K562 (cell line): ENCODE data around the gene B3GNT7. TPM values are rescaled to one million over a fixed set of nuclear protein-coding genes. Genes with fewer than 3 reads are reported as not detected.
A peak's percentile ranks its signal among the peaks of the same experiment; 100 is the strongest.

Experiments
- ATAC-seq: fragments of 200-7000 bp; cut with Tn5 transposase; 3 replicates; pipeline ENCODE4 v1.9.1; 2020; ENCODE audit warnings: moderate library complexity
- BruUV-seq: library from RNA; stranded (reverse); fragments of 400-500 nt; replicated peaks from 2 replicates; lab custom pipeline; 2021; lab: Mats Ljungman, UMichigan
- CTCF ChIA-PET: fragments of 300-600 bp; formaldehyde crosslinking; extraction: SDS; loops from one replicate; lab custom pipeline; 2021; ENCODE audit warnings: low intra/inter-chr PET ratio; lab: Yijun Ruan, JAX
- POLR2A ChIA-PET: fragments of 300-600, 350-650 bp; sonication (Branson Sonifier 250); formaldehyde crosslinking; extraction: SDS; loops from one replicate; lab custom pipeline; 2021; ENCODE audit warnings: antibody characterized with exemption, inconsistent platforms; lab: Yijun Ruan, JAX
- DNase-seq, 4 experiments: peaks; one replicate each; pipeline versions ENCODE4 v3.0.0 to v3.0.0-alpha.2; 2011 to 2018; ENCODE audit warnings: low spot score in 3 of 4, mixed read lengths in 3 of 4; ENCODE audit errors: extremely low read depth in 1 of 4
- FAIRE-seq: peaks from 2 replicates; lab custom pipeline; 2011; peaks lifted over from hg19 to GRCh38; lab: Jason Lieb, UNC
- H2AFZ ChIP-seq: 2 replicates; pipeline ENCODE4 v1.6.0; 2011; ENCODE audit warnings: low read depth, low read length, control low read depth, inconsistent platforms
- H3K27ac ChIP-seq: fragments of 200-600 bp; 3 replicates; pipeline ENCODE4 v1.8.0; 2011; ENCODE audit warnings: low read depth, mild to moderate bottlenecking, control low read depth, inconsistent platforms, low read length, moderate library complexity, mixed read lengths; ENCODE audit errors: extremely low read depth
- H3K27me3 ChIP-seq, 2 experiments: fragments of 300-600 bp in 1 of 2; 2 replicates in 1 of 2; 3 replicates in 1 of 2; pipeline versions ENCODE4 v1.6.0 to v1.8.0; 2011; ENCODE audit warnings: inconsistent platforms in 2 of 2, low read length in 2 of 2, mild to moderate bottlenecking in 1 of 2, mixed read lengths in 1 of 2, moderate library complexity in 1 of 2; ENCODE audit not compliant: control insufficient read depth in 2 of 2, insufficient read depth in 2 of 2
- H3K36me3 ChIP-seq: fragments of 300-600 bp; 3 replicates; pipeline ENCODE4 v1.8.0; 2011; ENCODE audit warnings: mild to moderate bottlenecking, low read length, inconsistent platforms; ENCODE audit not compliant: control insufficient read depth, insufficient read depth
- H3K4me1 ChIP-seq, 2 experiments: fragments of 200-600 bp in 1 of 2; replicated peaks in 1 of 2; 2 replicates in 1 of 2; 3 replicates in 1 of 2; pipeline versions ENCODE4 v1.5.1 to v1.8.0; 2011; ENCODE audit warnings: inconsistent platforms in 2 of 2, low read length in 2 of 2, mild to moderate bottlenecking in 1 of 2, mixed read lengths in 1 of 2, moderate library complexity in 1 of 2; ENCODE audit not compliant: control insufficient read depth in 2 of 2, insufficient read depth in 2 of 2
- H3K4me2 ChIP-seq: 2 replicates; pipeline ENCODE4 v1.6.1; 2011; ENCODE audit warnings: low read length, control low read depth, inconsistent platforms, mixed read lengths; ENCODE audit not compliant: insufficient read depth
- H3K4me3 ChIP-seq: fragments of 200-600 bp; sonication (generic), shearing (Covaris generic); 2 replicates; pipeline ENCODE4 v1.5.1; 2016; ENCODE audit warnings: control low read depth, inconsistent platforms
- H3K79me2 ChIP-seq: fragments of 200-600 bp; 3 replicates; pipeline ENCODE4 v1.8.0; 2011; ENCODE audit warnings: low read length, inconsistent platforms; ENCODE audit not compliant: control insufficient read depth, insufficient read depth
- H3K9ac ChIP-seq, 2 experiments: 2 replicates each; pipeline versions ENCODE4 v1.6.0 to v1.6.1; 2011; ENCODE audit warnings: low read depth in 2 of 2, low read length in 2 of 2, control low read depth in 1 of 2, inconsistent platforms in 1 of 2, mild to moderate bottlenecking in 1 of 2, mixed read lengths in 1 of 2; ENCODE audit not compliant: insufficient read depth in 1 of 2
- H3K9me1 ChIP-seq: one replicate; pipeline ENCODE4 v1.6.0; 2011; ENCODE audit warnings: inconsistent platforms, mild to moderate bottlenecking, low read length, moderate library complexity; ENCODE audit not compliant: control insufficient read depth, insufficient read depth
- H3K9me3 ChIP-seq: replicated peaks from 2 replicates; pipeline ENCODE4 v1.5.1; 2011; ENCODE audit warnings: low read depth, low read length, inconsistent platforms; ENCODE audit not compliant: control insufficient read depth, insufficient read depth
- H4K20me1 ChIP-seq: replicated peaks from 2 replicates; pipeline ENCODE4 v1.6.1; 2011; ENCODE audit warnings: low read length, inconsistent platforms, mixed read lengths; ENCODE audit not compliant: control insufficient read depth, insufficient read depth
- ADNP ChIP-seq: fragments of 200-800 bp; sonication (Bioruptor generic); IDR thresholded peaks from 2 replicates; pipeline ENCODE4 v1.6.1; 2016; ENCODE audit warnings: missing genetic modification characterization, missing compliant biosample characterization
- CBX2 ChIP-seq: fragments of 200-600 bp; sonication (generic); IDR thresholded peaks from one replicate; pipeline ENCODE4 v1.6.1; 2012; ENCODE audit warnings: mild to moderate bottlenecking, low read length, inconsistent platforms; ENCODE audit not compliant: insufficient read depth, poor library complexity, severe bottlenecking
- CEBPB ChIP-seq: fragments of 450-650 bp; IDR thresholded peaks from 2 replicates; pipeline ENCODE4 v1.6.1; 2016; ENCODE audit warnings: missing genetic modification characterization, missing compliant biosample characterization
- NFE2L1 ChIP-seq: fragments of 450-650 bp; IDR thresholded peaks from 2 replicates; pipeline ENCODE4 v1.6.1; 2016; ENCODE audit warnings: missing genetic modification characterization, low read depth, mild to moderate bottlenecking, missing compliant biosample characterization, moderate library complexity, borderline replicate concordance
- RBM17 ChIP-seq: fragments of 200-400 bp; formaldehyde crosslinking; IDR thresholded peaks from 2 replicates; pipeline ENCODE4 v1.6.1; 2017; ENCODE audit warnings: low read depth, mild to moderate bottlenecking, low read length, borderline replicate concordance
- SMAD1 ChIP-seq: fragments of 150-350 bp; IDR thresholded peaks from 2 replicates; pipeline ENCODE4 v1.6.1; 2014; ENCODE audit warnings: low read length, low read depth; ENCODE audit not compliant: partially characterized antibody
- SPI1 ChIP-seq: IDR thresholded peaks from 2 replicates; pipeline ENCODE4 v1.6.1; 2011; ENCODE audit warnings: low read depth, low read length, control low read depth, borderline replicate concordance
- WGBS: fragments of 100-300 bp; shearing (Covaris generic); methylation state at CpG from one replicate; pipeline ENCODE4 v1.1.6; 2016; ENCODE audit warnings: low coverage, mixed read lengths; ENCODE audit not compliant: insufficient coverage; ENCODE audit errors: missing lambda C conversion rate; 5-methylcytosine and 5-hydroxymethylcytosine counted together
- in situ Hi-C: fragments of 300-500 bp; cut with MboI; formaldehyde crosslinking; loops from 4 replicates; pipeline ENCODE4 v1.15.0; 2018; ENCODE audit warnings: inconsistent platforms, mixed read lengths
- intact Hi-C: fragments of 100-400 bp; cut with micrococcal nuclease; formaldehyde crosslinking; loops from 2 replicates; pipeline ENCODE4 v1.14.2; 2022
- polyA plus RNA-seq, 8 experiments: library from polyadenylated mRNA; depleted of rRNA in 4 of 8; stranded (reverse) in 5 of 8; unstranded in 3 of 8; fragments of >200 nt; fragmentation: Nextera tagmentation in 2 of 8; fragmentation: Illumina TruSeq in 1 of 8; extraction: Ambion mirVana in 2 of 8; extraction: Trizol in 1 of 8; gene quantifications; 2 replicates each; pipeline versions ENCODE4 v1.2.1 to v1.2.3, GENCODE V29; 2011 to 2014; ENCODE audit warnings: inconsistent platforms in 1 of 8, missing spikeins in 1 of 8
- total RNA-seq, 7 experiments: library from RNA; depleted of rRNA in 6 of 7; stranded (reverse); fragments of >200 nt in 6 of 7; fragmentation: Illumina TruSeq in 2 of 7; extraction: Trizol in 2 of 7; gene quantifications; 2 replicates each; pipeline versions ENCODE4 v1.2.1 to v1.2.3, GENCODE V29; 2011 to 2021; ENCODE audit warnings: low replicate concordance in 1 of 7
- TF ChIP-seq, protein P1 (sequence below): sonication (generic); formaldehyde crosslinking; IDR thresholded peaks from 2 replicates; pipeline ENCODE4 v1.9.0; 2022; ENCODE audit warnings: mild to moderate bottlenecking, missing genetic modification reagents

Gene B3GNT7
- total and polyA plus RNA-seq, 9 of the 15 experiments (the other 6 are each of a cell fraction or from before 2014, with no cell fraction given), result 0.20 TPM; not detected in 8

DNA sequence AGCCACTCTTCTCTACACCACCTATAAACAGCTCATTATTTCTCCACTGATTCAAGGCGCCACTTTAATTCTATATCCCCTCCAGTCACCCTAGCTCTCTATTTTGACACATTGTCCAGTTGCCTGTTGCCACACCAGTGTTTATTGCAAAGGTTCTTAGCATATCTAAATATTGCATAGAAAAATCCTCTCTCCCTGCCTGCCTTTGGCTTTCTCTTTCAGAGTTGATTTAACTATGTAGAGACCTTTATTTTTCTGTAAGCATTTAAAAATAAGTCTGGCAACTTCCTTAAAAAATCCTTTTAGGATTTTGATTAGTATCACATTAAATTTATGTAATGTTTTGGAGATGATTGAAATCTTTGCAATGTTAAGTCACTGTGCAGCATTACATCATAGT, 47.9 kb upstream of the B3GNT7 start:
- in situ Hi-C loops, result no loop called here
- CTCF ChIA-PET, result no interaction called here
- TF ChIP-seq, protein P1, sequence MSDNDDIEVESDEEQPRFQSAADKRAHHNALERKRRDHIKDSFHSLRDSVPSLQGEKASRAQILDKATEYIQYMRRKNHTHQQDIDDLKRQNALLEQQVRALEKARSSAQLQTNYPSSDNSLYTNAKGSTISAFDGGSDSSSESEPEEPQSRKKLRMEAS (CRISPR knock-in tag), result no peak
- TF ChIP-seq ADNP (tag) (no peak), SPI1 (no peak), RBM17 (no peak), NFE2L1 (no peak)
- Histone ChIP-seq H3K36me3 (no peaks in the 10 kb centered on the region), H3K27me3 (peaks cover 0 to 4% of the 10 kb centered on the region in 2 experiments; a peak in 1 of 5 replicates), H3K4me3 (no peak overlapping the region), H3K4me2 (no peak overlapping the region), H3K9ac (no peak overlapping the region), H4K20me1 (no peaks in the 10 kb centered on the region), H3K4me1 (peaks cover 0 to 5% of the 10 kb centered on the region in 2 experiments; a peak in 2 of 5 replicates), H3K27ac (no peak overlapping the region), H3K79me2 (no peaks in the 10 kb centered on the region), H2AFZ (no peak overlapping the region), H3K9me1 (no peaks in the 10 kb centered on the region), H3K9me3 (peaks cover 1% of the 10 kb centered on the region; the same call in 1 of the 2 replicates)
- POLR2A ChIA-PET, result interaction anchor here (0.6 to 1.7 kb wide), 2 partner anchors 9 to 10 kb away, joined by 3 to 5 read pairs; no protein-coding TSS in a partner anchor
- intact Hi-C loops, result no loop called here
- ATAC-seq, result no peak
- no TSS peak for BruUV-seq
- 0% methylated on average over 1 of the region's 1 CpG for WGBS
- FAIRE-seq, result no peak
- no peak for DNase-seq

DNA sequence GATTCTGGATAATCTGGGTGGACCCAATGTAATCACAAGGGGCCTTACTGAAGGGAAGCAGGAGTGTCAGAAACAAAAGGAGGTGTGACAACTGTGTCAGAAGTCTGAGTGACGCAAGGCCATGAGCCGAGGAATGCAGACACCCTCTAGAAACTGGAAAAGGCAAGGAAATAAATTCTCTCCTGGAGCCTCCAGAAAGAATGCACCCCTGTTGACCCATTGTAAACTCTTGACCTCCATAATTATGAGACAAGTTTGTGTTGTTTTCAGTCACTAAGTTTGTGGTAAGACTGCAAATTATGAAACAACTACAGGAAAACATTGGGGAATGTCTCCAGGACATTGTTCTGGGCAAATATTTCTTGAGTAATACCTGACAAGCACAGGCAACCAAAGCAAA, 47.3 kb upstream of the B3GNT7 start:
- DNase-seq (no peak), FAIRE-seq (no peak), ATAC-seq (no peak)
- Histone ChIP-seq H4K20me1 (no peaks in the 10 kb centered on the region), H3K9ac (no peak overlapping the region), H3K36me3 (no peaks in the 10 kb centered on the region), H3K27ac (no peak overlapping the region), H3K4me2 (no peak overlapping the region), H3K9me3 (peaks cover 1% of the 10 kb centered on the region; the same call in 1 of the 2 replicates)
- CTCF ChIA-PET, result no interaction called here
- intact Hi-C loops, result no loop called here
- TF ChIP-seq CEBPB (tag), result 0 out of 2 replicates have a peak, but pooled peaks have one; percentile 12
- TF ChIP-seq CBX2, result no peak
- no peak for TF ChIP-seq SMAD1
- TF ChIP-seq, all 486 proteins: peak for 1
- POLR2A ChIA-PET, result no interaction called here
- Histone ChIP-seq H3K9me1 (no peaks in the 10 kb centered on the region), H3K27me3 (peaks cover 0 to 4% of the 10 kb centered on the region in 2 experiments; a peak in 1 of 5 replicates), H2AFZ (no peak overlapping the region), H3K4me1 (peaks cover 0 to 5% of the 10 kb centered on the region in 2 experiments; a peak in 2 of 5 replicates), H3K4me3 (no peak overlapping the region), H3K79me2 (no peaks in the 10 kb centered on the region)
- BruUV-seq, result no TSS peak
- in situ Hi-C loops, result no loop called here
- 0% methylated on average over 2 of the region's 2 CpGs for WGBS
